Heart left ventricle (tissue), 13 donors: Measurements from ENCODE around the gene GLT8D1.

Experiments used
- POLR2A ChIP-seq, 2 donors: fragments of 450-650 bp; IDR thresholded peaks; one replicate each; pipeline ENCODE4 v1.6.1; 2017; ENCODE audit warnings: antibody characterized with exemption in 2 of 2, mild to moderate bottlenecking in 2 of 2, moderate library complexity in 2 of 2
- TF ChIP-seq, protein P1 (sequence below), 12 donors: fragments of 200-600 bp; sonication (generic) in 4 of 12; IDR thresholded peaks; one replicate each; pipeline versions ENCODE4 v1.5.0 to v1.8.0; 2018 to 2022; ENCODE audit warnings: antibody characterized with exemption in 12 of 12, mild to moderate bottlenecking in 5 of 12
- donor health status: ischemic (EF 13 %, LVEDD 7.1; RV severe dilation, severe dysfunction).
- donor health status: DM: no; HTN: yes; CAD: no.
- donor health status: DM: no; HTN: no; CAD: no.
- donor health status: ischemic (EF 25% LVEDD 6.9; RV normal size, moderate dysfunction).
- donor health status: ischemic (EF 25% LVEDD 5.7; RV mildly dilated, moderate dysfunction).
- donor health status: ischemic (EF 35%, LVEDD 5.7; RV mildly dilated, moderate dysfunction).
- donor health status: nonischemic (EF 11% LVEDD 7.7; RV severe dilation, severe dysfunction).
- donor health status: DM: yes; HTN: yes; CAD: no.
- donor health status: PGD.
- donor health status: ischemic (EF 29% LVEDD 5.4; RV normal size, mild dysfunction).
- donor health status: nonischemic (EF 23%, LVEDD 6.1; RV moderate dilation, normal function).

- TF ChIP-seq, protein P1, sequence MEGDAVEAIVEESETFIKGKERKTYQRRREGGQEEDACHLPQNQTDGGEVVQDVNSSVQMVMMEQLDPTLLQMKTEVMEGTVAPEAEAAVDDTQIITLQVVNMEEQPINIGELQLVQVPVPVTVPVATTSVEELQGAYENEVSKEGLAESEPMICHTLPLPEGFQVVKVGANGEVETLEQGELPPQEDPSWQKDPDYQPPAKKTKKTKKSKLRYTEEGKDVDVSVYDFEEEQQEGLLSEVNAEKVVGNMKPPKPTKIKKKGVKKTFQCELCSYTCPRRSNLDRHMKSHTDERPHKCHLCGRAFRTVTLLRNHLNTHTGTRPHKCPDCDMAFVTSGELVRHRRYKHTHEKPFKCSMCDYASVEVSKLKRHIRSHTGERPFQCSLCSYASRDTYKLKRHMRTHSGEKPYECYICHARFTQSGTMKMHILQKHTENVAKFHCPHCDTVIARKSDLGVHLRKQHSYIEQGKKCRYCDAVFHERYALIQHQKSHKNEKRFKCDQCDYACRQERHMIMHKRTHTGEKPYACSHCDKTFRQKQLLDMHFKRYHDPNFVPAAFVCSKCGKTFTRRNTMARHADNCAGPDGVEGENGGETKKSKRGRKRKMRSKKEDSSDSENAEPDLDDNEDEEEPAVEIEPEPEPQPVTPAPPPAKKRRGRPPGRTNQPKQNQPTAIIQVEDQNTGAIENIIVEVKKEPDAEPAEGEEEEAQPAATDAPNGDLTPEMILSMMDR (IDR thresholded peaks at IDR 0.05), result no peak
- no peak for TF ChIP-seq POLR2A (IDR thresholded peaks at IDR 0.05)
These were observed 2.0 kb upstream of the GLT8D1 start for GRCh38 chr3:52707585-52707984.
